ENCODE data around the gene KRTAP12-1.

DNA sequence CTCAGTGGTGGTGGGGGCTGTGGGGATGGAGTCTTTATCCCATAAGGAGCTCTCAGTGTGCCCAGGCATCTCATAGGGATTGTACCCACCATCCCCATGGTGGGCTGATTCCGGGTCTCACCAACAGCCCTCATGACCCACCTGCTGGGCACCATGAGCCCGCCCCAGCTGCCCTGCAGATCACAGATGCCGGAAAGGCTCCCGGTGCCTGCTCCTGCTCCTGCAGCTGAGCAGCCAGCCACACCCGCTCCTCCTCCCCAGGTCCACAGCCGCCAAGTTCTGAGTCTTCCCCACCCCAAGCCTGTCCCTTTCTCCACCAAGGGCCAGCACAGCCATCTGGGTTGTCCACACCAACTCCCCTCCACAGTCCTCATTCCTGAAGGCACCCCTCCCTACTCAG is 44.9 kb upstream of the KRTAP12-1 start:
- no peak for TF ChIP-seq EZH2 (IDR thresholded peaks at IDR 0.05; ENCODE audit: low read depth, low read length, severe bottlenecking)
- TF ChIP-seq, protein P1, sequence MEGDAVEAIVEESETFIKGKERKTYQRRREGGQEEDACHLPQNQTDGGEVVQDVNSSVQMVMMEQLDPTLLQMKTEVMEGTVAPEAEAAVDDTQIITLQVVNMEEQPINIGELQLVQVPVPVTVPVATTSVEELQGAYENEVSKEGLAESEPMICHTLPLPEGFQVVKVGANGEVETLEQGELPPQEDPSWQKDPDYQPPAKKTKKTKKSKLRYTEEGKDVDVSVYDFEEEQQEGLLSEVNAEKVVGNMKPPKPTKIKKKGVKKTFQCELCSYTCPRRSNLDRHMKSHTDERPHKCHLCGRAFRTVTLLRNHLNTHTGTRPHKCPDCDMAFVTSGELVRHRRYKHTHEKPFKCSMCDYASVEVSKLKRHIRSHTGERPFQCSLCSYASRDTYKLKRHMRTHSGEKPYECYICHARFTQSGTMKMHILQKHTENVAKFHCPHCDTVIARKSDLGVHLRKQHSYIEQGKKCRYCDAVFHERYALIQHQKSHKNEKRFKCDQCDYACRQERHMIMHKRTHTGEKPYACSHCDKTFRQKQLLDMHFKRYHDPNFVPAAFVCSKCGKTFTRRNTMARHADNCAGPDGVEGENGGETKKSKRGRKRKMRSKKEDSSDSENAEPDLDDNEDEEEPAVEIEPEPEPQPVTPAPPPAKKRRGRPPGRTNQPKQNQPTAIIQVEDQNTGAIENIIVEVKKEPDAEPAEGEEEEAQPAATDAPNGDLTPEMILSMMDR (IDR thresholded peaks at IDR 0.05; ENCODE audit: control extremely low read depth in 1 of 3, insufficient read depth in 1 of 3, low read depth in 1 of 3, low read length in 3 of 3) = no peak
- TF ChIP-seq POLR2A (IDR thresholded peaks at IDR 0.05; ENCODE audit: control extremely low read depth in 1 of 2, low read depth in 2 of 2, low read length in 2 of 2) = no peak

Measured in H1 (cell line).